Lower leg skin (tissue), 4 donors: ENCODE results near the gene CFAP97D1. TPM values are rescaled to one million over a fixed set of nuclear protein-coding genes. Genes with fewer than 3 reads are reported as not detected.

ENCODE experiments used
- DNase-seq, 2 donors: peaks; one replicate each; pipeline ENCODE4 v3.0.0-alpha.2; 2019; ENCODE audit warnings: low spot score in 2 of 2
- H3K4me3 ChIP-seq: fragments of 200-600 bp; sonication (generic); 2 replicates; pipeline ENCODE4 v1.5.1; 2017; ENCODE audit warnings: mild to moderate bottlenecking, low read depth; ENCODE audit not compliant: poor library complexity, severe bottlenecking
- CTCF ChIP-seq, 3 donors: fragments of 450-650 bp; IDR thresholded peaks; one replicate each; pipeline ENCODE4 v1.5.1; 2016; ENCODE audit warnings: antibody characterized with exemption in 3 of 3, mild to moderate bottlenecking in 3 of 3, moderate library complexity in 2 of 3
- POLR2A ChIP-seq, 2 donors: fragments of 450-650 bp; IDR thresholded peaks; one replicate each; pipeline ENCODE4 v1.6.1; 2016 to 2017; ENCODE audit warnings: antibody characterized with exemption in 2 of 2, mild to moderate bottlenecking in 1 of 2, moderate library complexity in 1 of 2
- WGBS, 2 donors: methylation state at CpG; one replicate each; pipeline ENCODE4 v1.1.5; 2018; 5-methylcytosine and 5-hydroxymethylcytosine counted together
- intact Hi-C: fragments of 100-400 bp; cut with DNase I; formaldehyde crosslinking; loops from one replicate; pipeline ENCODE4 v1.15.0; 2023; ENCODE audit warnings: low total_unique reads
- total RNA-seq, 4 donors: library from RNA; depleted of rRNA; stranded (reverse); fragments of >200 nt; gene quantifications; one replicate each; pipeline ENCODE4 v1.1.0, GENCODE V29; 2016

CFAP97D1 gene
- total RNA-seq, 4 donors from 2014 or later, result 0.30 TPM; not detected in 3

- intact Hi-C loops, result no loop called here
- 83 to 88% methylated on average over 10 of the region's 10 CpGs for WGBS, 2 donors
- TF ChIP-seq POLR2A (IDR thresholded peaks at IDR 0.05) (no peak), CTCF (IDR thresholded peaks at IDR 0.05) (no peak)
- no peak overlapping the region for H3K4me3 ChIP-seq
- DNase-seq, result peak; percentile 45 to 81
Measured at GRCh38 chr17:43772877-43773648, 7.2 kb upstream of the CFAP97D1 start.

DNA sequence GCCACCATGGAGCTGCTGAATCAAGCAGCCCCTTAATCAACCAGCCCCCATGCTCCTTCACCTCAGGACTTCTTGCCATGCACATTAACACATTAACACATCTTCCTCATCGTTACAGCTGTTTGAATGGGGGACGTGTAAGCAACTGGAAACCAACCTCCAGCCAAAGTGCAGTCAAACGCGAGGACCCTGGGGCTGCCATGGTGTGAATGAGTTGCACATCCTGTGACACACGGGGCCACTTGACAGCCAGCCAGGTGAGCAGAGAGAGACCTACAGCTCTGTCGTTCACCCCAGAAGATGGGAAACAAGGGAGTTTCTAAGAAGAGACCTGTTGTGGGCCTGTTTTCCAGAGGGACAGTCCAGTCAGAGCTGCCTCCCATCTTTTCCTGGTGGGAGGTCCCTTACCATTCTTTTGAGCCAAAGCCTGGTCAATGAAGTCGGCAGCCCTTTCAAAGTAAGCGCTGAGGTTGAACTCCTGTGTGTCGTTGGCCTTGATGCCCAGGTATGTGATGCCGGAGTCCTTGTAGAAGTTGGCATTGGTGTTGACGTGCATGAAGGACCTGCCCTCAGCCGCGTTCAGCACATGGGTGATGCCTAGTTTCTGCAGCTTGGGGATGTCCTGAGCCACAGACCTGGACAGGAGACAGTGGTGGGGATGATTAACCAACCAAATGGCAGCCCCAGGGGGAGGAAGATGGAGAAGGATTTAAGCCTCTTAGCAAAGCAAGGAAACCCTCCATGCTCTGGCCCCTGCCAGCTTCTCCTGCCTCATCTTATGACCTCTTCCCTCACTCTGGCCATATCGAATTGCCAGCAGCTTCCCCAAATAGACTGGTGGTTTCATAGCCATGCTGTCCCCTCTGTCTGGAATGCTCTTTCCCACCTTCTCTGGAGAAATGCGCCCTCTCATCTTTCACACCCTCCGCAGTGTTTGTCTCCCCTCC is 5.7 kb upstream of the CFAP97D1 start:
- intact Hi-C loops, result no loop called here
- 91 to 93% methylated on average over 16 of the region's 16 CpGs for WGBS, 2 donors
- TF ChIP-seq POLR2A (IDR thresholded peaks at IDR 0.05) (no peak), CTCF (IDR thresholded peaks at IDR 0.05) (no peak)
- no peak overlapping the region for H3K4me3 ChIP-seq
- DNase-seq, result no peak

- peak; percentile 92 to 99 for DNase-seq
- intact Hi-C loops, result no loop called here
- TF ChIP-seq POLR2A (IDR thresholded peaks at IDR 0.05) (peak in 1 of 2 donors; percentile 72), CTCF (IDR thresholded peaks at IDR 0.05) (no peak)
- WGBS, 2 donors, result 0 to 1% methylated on average over 23 to 56 of the region's 100 CpGs
- peak within 1 kb of the TSS; percentile 82 for H3K4me3 ChIP-seq
Measured at GRCh38 chr17:43778337-43779144, 1.7 kb upstream of the CFAP97D1 start, which contains the start of gene DUSP3. TSS of gene DUSP3 (minus strand) at chr17:43778977. CDS start at chr17:43778924, 53 bp downstream.

GRCh38 chr17:43779145-43780125 is 800 bp upstream of the CFAP97D1 start:
- H3K4me3 ChIP-seq, result no peak overlapping the region
- intact Hi-C loops, result loop anchor here (10.0 kb wide), 1 partner anchor 65 kb away; the partner anchor contains the start of gene CD300LG
- 9 to 13% methylated on average over 18 to 26 of the region's 26 CpGs for WGBS, 2 donors
- TF ChIP-seq POLR2A (IDR thresholded peaks at IDR 0.05) (no peak), CTCF (IDR thresholded peaks at IDR 0.05) (no peak)
- DNase-seq, result peak in 1 of 2 donors; percentile 92
